NCI-H146 treated with DMSO at 0.1 percent for 48 hours (cell line): Measurements from ENCODE around the gene CWC27.

Source experiments
- DNase-seq: peaks from one replicate; lab custom pipeline; 2025; ENCODE audit not compliant: unreplicated experiment; lab: John Stamatoyannopoulos, UW

The CWC27 gene

DNA sequence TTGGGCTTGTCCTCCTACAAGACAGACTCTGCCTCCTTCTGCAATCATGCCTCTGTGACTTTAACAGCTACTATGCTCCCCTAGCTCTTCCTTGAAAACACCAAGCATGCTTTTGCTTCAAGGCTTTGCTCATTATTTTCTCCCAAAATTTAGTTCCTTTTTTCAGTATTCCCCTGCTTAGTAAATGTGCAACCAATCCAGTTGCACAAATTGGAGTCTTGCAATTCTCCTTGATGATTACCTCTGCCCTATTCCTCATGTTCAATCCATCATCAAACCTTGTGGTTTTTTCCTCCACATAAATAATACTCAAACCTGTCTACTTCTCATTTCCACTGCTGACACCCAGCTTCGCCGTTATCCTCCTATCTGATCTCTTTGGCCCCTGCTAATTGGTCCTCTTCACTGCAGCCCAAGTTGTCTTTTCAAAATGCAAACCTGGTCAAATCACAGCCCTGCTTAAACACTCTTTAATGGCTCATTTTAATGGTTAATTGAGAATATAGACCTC lies 296.3 kb downstream of the CWC27 start:
- no peak for DNase-seq

DNA sequence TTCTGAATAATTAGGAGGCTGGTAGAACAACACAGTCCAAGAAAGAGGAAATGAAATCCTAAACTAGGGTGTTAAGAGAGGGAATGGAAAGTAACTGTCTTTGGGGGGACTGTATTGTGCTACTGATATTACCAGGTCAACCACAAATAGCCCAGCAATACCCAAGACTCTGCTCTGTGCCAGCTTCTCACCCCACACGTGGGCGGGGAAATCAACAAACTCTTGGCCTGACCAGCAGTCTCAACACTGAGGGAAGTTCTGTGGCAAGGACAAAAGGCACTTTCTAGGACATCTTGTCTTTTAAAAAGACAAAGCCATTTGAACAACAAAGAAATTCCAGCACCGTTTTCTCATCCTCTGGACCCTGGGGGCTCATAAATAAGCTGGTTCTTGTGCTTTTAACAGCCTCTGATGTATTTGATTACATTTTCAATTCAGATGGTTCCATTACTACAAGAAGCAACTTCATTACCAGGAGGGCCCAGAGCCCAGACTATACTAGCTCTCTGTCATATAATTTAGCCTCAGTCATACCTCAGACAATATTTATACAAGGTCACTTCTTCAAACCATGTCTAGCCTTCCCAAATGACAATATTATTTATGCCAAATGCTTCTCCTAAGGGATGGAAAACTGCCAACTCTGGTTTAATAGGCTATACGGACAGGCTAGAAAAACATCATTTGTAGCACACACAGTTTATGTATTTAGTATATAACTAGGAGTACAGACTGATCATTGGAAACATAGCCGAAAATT lies 297.8 kb downstream of the CWC27 start:
- DNase-seq, result no peak

DNA sequence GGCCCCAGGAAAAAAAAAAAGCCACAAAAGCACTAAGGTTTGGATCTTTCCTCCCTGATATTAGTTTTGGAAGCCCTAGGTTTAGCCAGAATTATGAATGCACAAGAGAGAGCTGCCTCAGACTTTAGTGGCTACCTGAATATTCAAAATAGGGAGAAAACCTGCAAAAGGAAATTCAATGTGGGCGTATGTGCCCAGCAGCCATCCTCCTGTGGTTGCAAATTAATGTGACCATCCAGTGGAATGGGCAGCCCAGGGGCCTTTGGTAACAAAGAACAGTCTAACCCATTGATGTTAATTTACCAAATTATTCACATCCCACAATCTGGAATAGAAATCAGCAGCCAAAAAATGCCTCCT lies 298.4 kb downstream of the CWC27 start:
- no peak for DNase-seq
